Esophagus muscularis mucosa (tissue), 4 donors: ENCODE data around the gene ANP32A. TPM values are rescaled to one million over a fixed set of nuclear protein-coding genes. Genes with fewer than 3 reads are reported as not detected.

ENCODE experiments used
- DNase-seq: peaks from one replicate; pipeline ENCODE4 v3.0.0-alpha.2; 2017; ENCODE audit errors: extremely low spot score
- H3K27ac ChIP-seq, 4 donors: fragments of 200-600 bp; sonication (generic); replicated peaks in 1 of 4; 1 replicate in 3 of 4; 2 replicates in 1 of 4; pipeline ENCODE4 v1.5.1; 2016 to 2019; ENCODE audit warnings: mild to moderate bottlenecking in 1 of 4
- H3K27me3 ChIP-seq, 4 donors: fragments of 200-600 bp; sonication (generic); one replicate each; pipeline versions ENCODE4 v1.5.1 to v1.6.0; 2016 to 2019
- H3K36me3 ChIP-seq, 4 donors: fragments of 200-600 bp; sonication (generic); one replicate each; pipeline ENCODE4 v1.5.1; 2016 to 2019
- H3K4me1 ChIP-seq, 4 donors: fragments of 200-600 bp; sonication (generic); one replicate each; pipeline ENCODE4 v1.5.1; 2016 to 2019
- H3K4me3 ChIP-seq, 4 donors: fragments of 200-600 bp; sonication (generic); 1 replicate in 2 of 4; 2 replicates in 2 of 4; pipeline ENCODE4 v1.5.1; 2016 to 2019; ENCODE audit warnings: mild to moderate bottlenecking in 4 of 4, moderate library complexity in 1 of 4
- H3K9me3 ChIP-seq, 4 donors: fragments of 200-600 bp; sonication (generic); 1 replicate in 3 of 4; 2 replicates in 1 of 4; pipeline ENCODE4 v1.5.1; 2016 to 2019
- CTCF ChIP-seq, 3 experiments: fragments of 200-600 bp in 2 of 3; fragments of 450-650 bp in 1 of 3; sonication (generic) in 2 of 3; IDR thresholded peaks; one replicate each; pipeline ENCODE4 v1.5.1; 2017 to 2019; ENCODE audit warnings: antibody characterized with exemption in 3 of 3, mild to moderate bottlenecking in 2 of 3, moderate library complexity in 1 of 3
- EP300 ChIP-seq: sonication (generic); formaldehyde crosslinking; IDR thresholded peaks from one replicate; pipeline ENCODE4 v1.6.1; 2017; ENCODE audit warnings: antibody characterized with exemption
- POLR2A ChIP-seq: fragments of 450-650 bp; IDR thresholded peaks from one replicate; pipeline ENCODE4 v1.6.1; 2017; ENCODE audit warnings: antibody characterized with exemption, moderate library complexity, mild to moderate bottlenecking, low read depth
- POLR2AphosphoS5 ChIP-seq, 2 donors: sonication (generic); formaldehyde crosslinking; IDR thresholded peaks; one replicate each; pipeline ENCODE4 v1.6.1; 2017; ENCODE audit warnings: antibody characterized with exemption in 2 of 2
- WGBS: methylation state at CpG from one replicate; pipeline ENCODE4 v1.1.5; 2018; 5-methylcytosine and 5-hydroxymethylcytosine counted together
- intact Hi-C: fragments of 100-400 bp; cut with DNase I; formaldehyde crosslinking; loops from one replicate; pipeline ENCODE4 v1.15.1; 2023
- total RNA-seq, 4 donors: library from RNA; depleted of rRNA; stranded (reverse); fragments of >200 nt; gene quantifications; one replicate each; pipeline versions ENCODE4 v1.1.0 to v1.2.1, GENCODE V29; 2016

Gene ANP32A
- total RNA-seq, 4 donors from 2014 or later, result 35.3 to 64.1 (median 51.1) TPM

GRCh38 chr15:68774521-68775235, 46.0 kb downstream of the ANP32A start:
- intact Hi-C loops, result no loop called here
- Histone ChIP-seq H3K4me3 (no peak overlapping the region), H3K27me3 (no peaks in the 10 kb centered on the region), H3K27ac (peak overlapping the region in 2 of 4 donors; percentile 60 to 63), H3K4me1 (peaks cover 16 to 24% (median 24%) of the 10 kb centered on the region in 4 donors), H3K9me3 (no peaks in the 10 kb centered on the region), H3K36me3 (peaks cover 0 to 24% (median 16%) of the 10 kb centered on the region in 4 donors)
- WGBS, result 87% methylated on average over 3 of the region's 3 CpGs
- no peak for TF ChIP-seq POLR2A
- DNase-seq, result no peak

GRCh38 chr15:68774120-68774519, 46.6 kb downstream of the ANP32A start:
- H3K9me3 ChIP-seq, result no peaks in the 10 kb centered on the region
- no peak overlapping the region for H3K4me3 ChIP-seq
- peaks cover 16 to 24% (median 24%) of the 10 kb centered on the region in 4 donors for H3K4me1 ChIP-seq
- H3K27ac ChIP-seq, result no peak overlapping the region
- TF ChIP-seq EP300 (no peak), POLR2A (no peak), POLR2AphosphoS5 (IDR thresholded peaks at IDR 0.05) (no peak), CTCF (IDR thresholded peaks at IDR 0.05) (no peak)
- H3K36me3 ChIP-seq, result peaks cover 0 to 18% (median 10%) of the 10 kb centered on the region in 4 donors
- no peak for DNase-seq
- intact Hi-C loops, result no loop called here
- no peaks in the 10 kb centered on the region for H3K27me3 ChIP-seq
- WGBS, result 94% methylated on average over 4 of the region's 4 CpGs

- TF ChIP-seq EP300 (no peak), CTCF (IDR thresholded peaks at IDR 0.05) (no peak), POLR2AphosphoS5 (IDR thresholded peaks at IDR 0.05) (no peak)
- Histone ChIP-seq H3K4me1 (peaks cover 16 to 24% (median 24%) of the 10 kb centered on the region in 4 donors), H3K4me3 (no peak overlapping the region), H3K9me3 (no peaks in the 10 kb centered on the region), H3K36me3 (peaks cover 0 to 9% (median 3%) of the 10 kb centered on the region in 4 donors), H3K27me3 (no peaks in the 10 kb centered on the region), H3K27ac (no peak overlapping the region)
- 85% methylated on average over 2 of the region's 2 CpGs for WGBS
- no peak for DNase-seq
- intact Hi-C loops, result no loop called here
Measured at GRCh38 chr15:68773036-68773435, 47.7 kb downstream of the ANP32A start.

- TF ChIP-seq EP300, result no peak
- no peak for TF ChIP-seq CTCF (IDR thresholded peaks at IDR 0.05)
- no peak for TF ChIP-seq POLR2A
- TF ChIP-seq POLR2AphosphoS5 (IDR thresholded peaks at IDR 0.05), result no peak
- intact Hi-C loops, result no loop called here
- no peak overlapping the region for H3K4me3 ChIP-seq
- no peaks in the 10 kb centered on the region for H3K9me3 ChIP-seq
- H3K27ac ChIP-seq, result no peak overlapping the region
- DNase-seq, result no peak
- peaks cover 0 to 8% (median 6%) of the 10 kb centered on the region in 4 donors for H3K4me1 ChIP-seq
- no peaks in the 10 kb centered on the region for H3K27me3 ChIP-seq
- H3K36me3 ChIP-seq, result no peaks in the 10 kb centered on the region
Measured at GRCh38 chr15:68770216-68770615, 50.5 kb downstream of the ANP32A start.

GRCh38 chr15:68769702-68770101, 51.0 kb downstream of the ANP32A start:
- intact Hi-C loops, result no loop called here
- H3K27ac ChIP-seq, result no peak overlapping the region
- H3K4me3 ChIP-seq, result no peak overlapping the region
- H3K4me1 ChIP-seq, result peaks cover 0 to 3% (median 1%) of the 10 kb centered on the region in 4 donors
- no peaks in the 10 kb centered on the region for H3K27me3 ChIP-seq
- no peak for TF ChIP-seq POLR2A
- WGBS, result 100% methylated on average over 1 of the region's 2 CpGs
- H3K36me3 ChIP-seq, result no peaks in the 10 kb centered on the region
- H3K9me3 ChIP-seq, result no peaks in the 10 kb centered on the region
- no peak for DNase-seq

- Histone ChIP-seq H3K4me3 (no peak overlapping the region), H3K27ac (no peak overlapping the region), H3K36me3 (no peaks in the 10 kb centered on the region), H3K27me3 (no peaks in the 10 kb centered on the region), H3K9me3 (no peaks in the 10 kb centered on the region), H3K4me1 (no peaks in the 10 kb centered on the region)
- DNase-seq, result no peak
- intact Hi-C loops, result no loop called here
- no peak for TF ChIP-seq CTCF (IDR thresholded peaks at IDR 0.05)
- no peak for TF ChIP-seq POLR2AphosphoS5 (IDR thresholded peaks at IDR 0.05)
- no peak for TF ChIP-seq POLR2A
- no peak for TF ChIP-seq EP300
- 53% methylated on average over 2 of the region's 2 CpGs for WGBS
Measured at GRCh38 chr15:68768321-68768720, 52.4 kb downstream of the ANP32A start.
